H9 (cell line): ENCODE results near the gene RPUSD3. TPM values are rescaled to one million over a fixed set of nuclear protein-coding genes. Genes with fewer than 3 reads are reported as not detected.
A peak's percentile ranks its signal among the peaks of the same experiment; 100 is the strongest.

Experiments
- DNase-seq: peaks from one replicate; pipeline ENCODE4 v3.0.0-alpha.2; 2017
- H2AFZ ChIP-seq: one replicate; pipeline ENCODE4 v1.6.1; 2013; ENCODE audit warnings: mild to moderate bottlenecking, low read length, control low read depth, moderate library complexity
- H2AK5ac ChIP-seq: 2 replicates; pipeline ENCODE4 v1.6.1; 2013; ENCODE audit warnings: low read length, control low read depth, mixed read lengths; ENCODE audit not compliant: insufficient read length
- H2BK120ac ChIP-seq: one replicate; pipeline ENCODE4 v1.6.1; 2013; ENCODE audit warnings: low read depth, mild to moderate bottlenecking, low read length, control low read depth, inconsistent platforms; ENCODE audit not compliant: poor library complexity, severe bottlenecking
- H2BK12ac ChIP-seq: 2 replicates; pipeline ENCODE4 v1.6.1; 2013; ENCODE audit warnings: low read length, control low read depth, mixed read lengths, low read depth; ENCODE audit not compliant: insufficient read length
- H2BK15ac ChIP-seq: 2 replicates; pipeline ENCODE4 v1.6.1; 2013; ENCODE audit warnings: low read depth, low read length, control low read depth
- H2BK20ac ChIP-seq: one replicate; pipeline ENCODE4 v1.6.1; 2013; ENCODE audit warnings: low read depth, mild to moderate bottlenecking, low read length, control low read depth, inconsistent platforms; ENCODE audit not compliant: poor library complexity, severe bottlenecking
- H2BK5ac ChIP-seq: 2 replicates; pipeline ENCODE4 v1.6.1; 2013; ENCODE audit warnings: low read length, control low read depth, mixed read lengths; ENCODE audit not compliant: insufficient read length
- H3K14ac ChIP-seq: 2 replicates; pipeline ENCODE4 v1.6.1; 2013; ENCODE audit warnings: low read length, control low read depth; ENCODE audit not compliant: insufficient read depth
- H3K18ac ChIP-seq: 2 replicates; pipeline ENCODE4 v1.6.1; 2013; ENCODE audit warnings: low read depth, mild to moderate bottlenecking, mixed read lengths, low read length, control low read depth; ENCODE audit not compliant: insufficient read length
- H3K23ac ChIP-seq: 2 replicates; pipeline ENCODE4 v1.6.1; 2013; ENCODE audit warnings: low read length, control low read depth, mixed read lengths, low read depth; ENCODE audit not compliant: insufficient read length
- H3K23me2 ChIP-seq: 2 replicates; pipeline ENCODE4 v1.6.1; 2013; ENCODE audit warnings: low read depth, mild to moderate bottlenecking, mixed read lengths, low read length, control low read depth; ENCODE audit not compliant: insufficient read length, poor library complexity, severe bottlenecking
- H3K27ac ChIP-seq: 2 replicates; pipeline ENCODE4 v1.5.1; 2013; ENCODE audit warnings: low read length, control low read depth, mixed read lengths, low read depth; ENCODE audit not compliant: insufficient read length
- H3K27me3 ChIP-seq: 2 replicates; pipeline ENCODE4 v1.6.1; 2013; ENCODE audit warnings: low read length, control low read depth, inconsistent platforms; ENCODE audit not compliant: insufficient read depth
- H3K4ac ChIP-seq: 2 replicates; pipeline ENCODE4 v1.6.1; 2013; ENCODE audit warnings: low read depth, mild to moderate bottlenecking, control low read depth, inconsistent platforms, low read length, moderate library complexity
- H3K4me1 ChIP-seq: 2 replicates; pipeline ENCODE4 v1.6.1; 2013; ENCODE audit warnings: low read length, control low read depth, inconsistent platforms; ENCODE audit not compliant: insufficient read depth
- H3K4me2 ChIP-seq: 2 replicates; pipeline ENCODE4 v1.6.1; 2013; ENCODE audit warnings: low read length, control low read depth, mixed read lengths; ENCODE audit not compliant: insufficient read length, insufficient read depth
- H3K56ac ChIP-seq: 2 replicates; pipeline ENCODE4 v1.6.1; 2013; ENCODE audit warnings: low read depth, mild to moderate bottlenecking, mixed read lengths, low read length, control low read depth; ENCODE audit not compliant: insufficient read length
- H3K79me1 ChIP-seq: 2 replicates; pipeline ENCODE4 v1.6.1; 2013; ENCODE audit warnings: low read depth, mild to moderate bottlenecking, moderate library complexity, low read length, control low read depth, inconsistent platforms; ENCODE audit not compliant: insufficient read depth, poor library complexity, severe bottlenecking
- H3K79me2 ChIP-seq: 2 replicates; pipeline ENCODE4 v1.6.1; 2013; ENCODE audit warnings: low read length, control low read depth, inconsistent platforms; ENCODE audit not compliant: insufficient read depth
- H3K9ac ChIP-seq: 2 replicates; pipeline ENCODE4 v1.6.1; 2013; ENCODE audit warnings: low read length, control low read depth, mixed read lengths; ENCODE audit not compliant: insufficient read length; ENCODE audit errors: extremely low read depth
- H3K9me3 ChIP-seq: one replicate; pipeline ENCODE4 v1.6.1; 2013; ENCODE audit warnings: low read depth, low read length, inconsistent platforms; ENCODE audit not compliant: control insufficient read depth
- H3T11ph ChIP-seq: one replicate; pipeline ENCODE4 v1.6.1; 2013; ENCODE audit warnings: mild to moderate bottlenecking, low read length, control low read depth, inconsistent platforms
- H4K20me1 ChIP-seq: one replicate; pipeline ENCODE4 v1.6.1; 2013; ENCODE audit not compliant: control insufficient read depth, insufficient read length, insufficient read depth
- H4K5ac ChIP-seq: 2 replicates; pipeline ENCODE4 v1.6.1; 2013; ENCODE audit warnings: low read depth, mild to moderate bottlenecking, mixed read lengths, low read length, control low read depth; ENCODE audit not compliant: insufficient read length
- H4K8ac ChIP-seq: replicated peaks from 2 replicates; pipeline ENCODE4 v1.6.1; 2013; ENCODE audit warnings: low read length, control low read depth, mixed read lengths, low read depth; ENCODE audit not compliant: insufficient read length
- H4K91ac ChIP-seq: 2 replicates; pipeline ENCODE4 v1.6.1; 2013; ENCODE audit warnings: low read depth, mild to moderate bottlenecking, moderate library complexity, mixed read lengths, low read length, control low read depth; ENCODE audit not compliant: insufficient read length
- H3K27ac Mint-ChIP-seq, 3 experiments: 2 replicates in 2 of 3; 3 replicates in 1 of 3; pipeline ENCODE4 v1.8.0; 2020 to 2021; ENCODE audit warnings: mixed read lengths in 3 of 3, mild to moderate bottlenecking in 1 of 3, moderate library complexity in 1 of 3
- H3K27me3 Mint-ChIP-seq: 2 replicates; pipeline ENCODE4 v1.8.0; 2021; ENCODE audit warnings: low read depth, mild to moderate bottlenecking, moderate library complexity, mixed read lengths
- H3K36me3 Mint-ChIP-seq, 3 experiments: 2 replicates in 2 of 3; 3 replicates in 1 of 3; pipeline ENCODE4 v1.8.0; 2020 to 2021; ENCODE audit warnings: low read depth in 3 of 3, mixed read lengths in 3 of 3; ENCODE audit not compliant: insufficient read depth in 1 of 3
- H3K4me1 Mint-ChIP-seq, 2 experiments: 2 replicates each; pipeline ENCODE4 v1.8.0; 2020; ENCODE audit warnings: mixed read lengths in 2 of 2
- H3K4me3 Mint-ChIP-seq, 2 experiments: 2 replicates in 1 of 2; 3 replicates in 1 of 2; pipeline ENCODE4 v1.8.0; 2020 to 2021; ENCODE audit warnings: mild to moderate bottlenecking in 2 of 2, mixed read lengths in 2 of 2, moderate library complexity in 1 of 2
- H3K9me3 Mint-ChIP-seq, 2 experiments: 2 replicates in 1 of 2; 3 replicates in 1 of 2; pipeline ENCODE4 v1.8.0; 2020; ENCODE audit warnings: mild to moderate bottlenecking in 2 of 2, mixed read lengths in 2 of 2, moderate library complexity in 1 of 2
- WGBS: extraction: QIAGEN DNeasy Blood & Tissue Kit; methylation state at CpG from one replicate; pipeline ENCODE4 v1.1.7; 2013; ENCODE audit warnings: missing lambda C conversion rate, low lambda C conversion rate, mixed read lengths; ENCODE audit not compliant: insufficient read length; ENCODE audit errors: extremely low coverage; 5-methylcytosine and 5-hydroxymethylcytosine counted together
- total RNA-seq: library from RNA; stranded (reverse); gene quantifications from 2 replicates; pipeline ENCODE4 v1.2.1, GENCODE V29; 2021
- TF ChIP-seq, protein P1 (sequence below): fragments of 200-600 bp; sonication (generic); conservative IDR thresholded peaks from 3 replicates; pipeline ENCODE4 v1.8.0; 2021; ENCODE audit warnings: antibody characterized with exemption, mild to moderate bottlenecking

RPUSD3 gene
- total RNA-seq, 1 experiment from 2014 or later, result 59.5 TPM

DNA sequence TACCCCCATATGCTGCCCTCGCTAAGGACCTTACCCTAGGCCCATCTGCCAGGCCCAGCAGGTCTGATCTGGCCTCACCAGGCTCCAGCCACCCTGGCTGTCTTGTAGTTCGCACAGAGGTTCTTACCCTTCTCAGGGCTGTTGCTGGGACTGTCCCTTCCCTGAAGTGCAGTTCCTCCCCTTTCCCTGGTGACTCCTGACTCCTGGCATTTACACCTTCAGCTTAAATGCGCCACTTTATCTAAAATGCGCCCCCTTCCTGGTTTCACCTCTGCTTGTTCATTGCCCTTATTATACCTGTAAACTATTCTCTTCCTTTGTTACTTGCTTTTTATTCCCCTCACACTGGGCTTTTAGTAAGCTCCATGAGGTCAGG lies 34.6 kb downstream of the RPUSD3 start:
- Mint-ChIP-seq H3K27ac (peak overlapping the region in 2 of 3 experiments; percentile 56 to 86; a peak in 4 of 7 replicates), H3K9me3 (no peaks in the 10 kb centered on the region), H3K4me1 (peaks cover 20 to 23% of the 10 kb centered on the region in 2 experiments), H3K4me3 (peak overlapping the region; percentile 71 to 82), H3K27me3 (peaks cover 16% of the 10 kb centered on the region), H3K36me3 (peaks cover 12 to 30% (median 24%) of the 10 kb centered on the region in 3 experiments; a peak in 6 of 7 replicates)
- no peak overlapping the region for H4K91ac ChIP-seq
- H3K4me1 ChIP-seq, result no peaks in the 10 kb centered on the region
- no peak overlapping the region for H3K9ac ChIP-seq
- DNase-seq, result peak; percentile 43
- no peak overlapping the region for H2BK120ac ChIP-seq
- H3K4me2 ChIP-seq, result peak overlapping the region; percentile 70
- TF ChIP-seq, protein P1, sequence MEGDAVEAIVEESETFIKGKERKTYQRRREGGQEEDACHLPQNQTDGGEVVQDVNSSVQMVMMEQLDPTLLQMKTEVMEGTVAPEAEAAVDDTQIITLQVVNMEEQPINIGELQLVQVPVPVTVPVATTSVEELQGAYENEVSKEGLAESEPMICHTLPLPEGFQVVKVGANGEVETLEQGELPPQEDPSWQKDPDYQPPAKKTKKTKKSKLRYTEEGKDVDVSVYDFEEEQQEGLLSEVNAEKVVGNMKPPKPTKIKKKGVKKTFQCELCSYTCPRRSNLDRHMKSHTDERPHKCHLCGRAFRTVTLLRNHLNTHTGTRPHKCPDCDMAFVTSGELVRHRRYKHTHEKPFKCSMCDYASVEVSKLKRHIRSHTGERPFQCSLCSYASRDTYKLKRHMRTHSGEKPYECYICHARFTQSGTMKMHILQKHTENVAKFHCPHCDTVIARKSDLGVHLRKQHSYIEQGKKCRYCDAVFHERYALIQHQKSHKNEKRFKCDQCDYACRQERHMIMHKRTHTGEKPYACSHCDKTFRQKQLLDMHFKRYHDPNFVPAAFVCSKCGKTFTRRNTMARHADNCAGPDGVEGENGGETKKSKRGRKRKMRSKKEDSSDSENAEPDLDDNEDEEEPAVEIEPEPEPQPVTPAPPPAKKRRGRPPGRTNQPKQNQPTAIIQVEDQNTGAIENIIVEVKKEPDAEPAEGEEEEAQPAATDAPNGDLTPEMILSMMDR, result no peak
- H3K14ac ChIP-seq, result no peak overlapping the region
- H3K79me2 ChIP-seq, result no peaks in the 10 kb centered on the region
- no peak overlapping the region for H4K8ac ChIP-seq
- H3K18ac ChIP-seq, result no peak overlapping the region
- H2AFZ ChIP-seq, result no peak overlapping the region
- H4K5ac ChIP-seq, result no peak overlapping the region
- H2AK5ac ChIP-seq, result no peak overlapping the region
- no peaks in the 10 kb centered on the region for H3K27me3 ChIP-seq
- H3K79me1 ChIP-seq, result no peaks in the 10 kb centered on the region
- H3T11ph ChIP-seq, result no peak overlapping the region
- H3K56ac ChIP-seq, result no peak overlapping the region
- WGBS, result no CpG with 5 or more reads among the region's 4 CpGs
- no peak overlapping the region for H2BK20ac ChIP-seq
- no peak overlapping the region for H2BK5ac ChIP-seq
- H3K4ac ChIP-seq, result no peak overlapping the region
- H4K20me1 ChIP-seq, result no peaks in the 10 kb centered on the region
- H3K23ac ChIP-seq, result no peak overlapping the region
- no peaks in the 10 kb centered on the region for H3K9me3 ChIP-seq
- H2BK12ac ChIP-seq, result no peak overlapping the region
- no peak overlapping the region for H2BK15ac ChIP-seq
- H3K27ac ChIP-seq, result no peak overlapping the region
- peaks cover 7% of the 10 kb centered on the region for H3K23me2 ChIP-seq
